Smooth muscle cell (in vitro differentiated cells): ENCODE data around the gene EDEM1. TPM values are rescaled to one million over a fixed set of nuclear protein-coding genes. Genes with fewer than 3 reads are reported as not detected.

Experiments
- DNase-seq: peaks from one replicate; lab custom pipeline; 2025; ENCODE audit not compliant: unreplicated experiment; lab: John Stamatoyannopoulos, UW
- H2AFZ ChIP-seq: fragments of 200-600 bp; sonication (generic); 2 replicates; pipeline ENCODE4 v1.6.0; 2016; ENCODE audit warnings: antibody characterized with exemption, low read depth, mild to moderate bottlenecking
- H3F3A ChIP-seq: fragments of 200-600 bp; sonication (generic); 2 replicates; pipeline ENCODE4 v1.6.0; 2017; ENCODE audit warnings: antibody characterized with exemption, low read depth
- H3K27ac ChIP-seq: fragments of 200-600 bp; sonication (generic); 2 replicates; pipeline ENCODE4 v1.5.1; 2016; ENCODE audit warnings: low read depth, mild to moderate bottlenecking
- H3K27me3 ChIP-seq: fragments of 200-600 bp; sonication (generic); 2 replicates; pipeline ENCODE4 v1.6.1; 2016; ENCODE audit warnings: low read depth, mild to moderate bottlenecking
- H3K36me3 ChIP-seq: fragments of 200-600 bp; sonication (generic); 2 replicates; pipeline ENCODE4 v1.5.1; 2016; ENCODE audit warnings: low read depth
- H3K4me1 ChIP-seq: fragments of 200-600 bp; sonication (generic); 2 replicates; pipeline ENCODE4 v1.5.1; 2016; ENCODE audit warnings: low read depth
- H3K4me2 ChIP-seq: fragments of 200-600 bp; sonication (generic); 2 replicates; pipeline ENCODE4 v1.6.0; 2016; ENCODE audit warnings: mild to moderate bottlenecking
- H3K4me3 ChIP-seq: fragments of 200-600 bp; sonication (generic); 2 replicates; pipeline ENCODE4 v1.5.1; 2016; ENCODE audit warnings: mild to moderate bottlenecking
- H3K79me2 ChIP-seq: fragments of 200-600 bp; sonication (generic); 2 replicates; pipeline ENCODE4 v1.6.0; 2016; ENCODE audit warnings: low read depth, mild to moderate bottlenecking
- H3K9ac ChIP-seq: fragments of 200-600 bp; sonication (generic); 2 replicates; pipeline ENCODE4 v1.6.0; 2016; ENCODE audit warnings: low read depth
- H3K9me3 ChIP-seq: fragments of 200-600 bp; sonication (generic); replicated peaks from 2 replicates; pipeline ENCODE4 v1.5.1; 2016; ENCODE audit warnings: low read depth
- H4K20me1 ChIP-seq: fragments of 200-600 bp; sonication (generic); 2 replicates; pipeline ENCODE4 v1.6.0; 2016; ENCODE audit warnings: low read depth
- CTCF ChIP-seq: fragments of 200-600 bp; sonication (generic); IDR thresholded peaks from 2 replicates; pipeline ENCODE4 v1.5.1; 2017; ENCODE audit warnings: borderline replicate concordance, mild to moderate bottlenecking, antibody characterized with exemption; ENCODE audit not compliant: insufficient read depth, poor library complexity, severe bottlenecking
- WGBS: methylation state at CpG from one replicate; pipeline ENCODE4 v1.1.7; 2016; ENCODE audit warnings: low lambda C conversion rate; 5-methylcytosine and 5-hydroxymethylcytosine counted together
- polyA plus RNA-seq: library from polyadenylated mRNA; unstranded; fragments of >200 nt; fragmentation: Nextera tagmentation; extraction: Ambion mirVana; gene quantifications from 2 replicates; pipeline ENCODE4 v1.2.1, GENCODE V29; 2016
- total RNA-seq: library from RNA; depleted of rRNA; stranded (reverse); fragments of >200 nt; gene quantifications from 2 replicates; pipeline ENCODE4 v1.2.3, GENCODE V29; 2014

The EDEM1 gene
- total and polyA plus RNA-seq, 2 experiments from 2014 or later, result 29.0 to 43.6 TPM

- H3K79me2 ChIP-seq, result no peaks in the 10 kb centered on the region
- no peak overlapping the region for H3K27ac ChIP-seq
- H3K27me3 ChIP-seq, result peaks cover 7% of the 10 kb centered on the region
- H2AFZ ChIP-seq, result no peak overlapping the region
- 69% methylated on average over 2 of the region's 2 CpGs for WGBS
- DNase-seq, result no peak
- H3K9ac ChIP-seq, result no peak overlapping the region
- H3K4me3 ChIP-seq, result no peak overlapping the region
- no peaks in the 10 kb centered on the region for H3K9me3 ChIP-seq
- H3F3A ChIP-seq, result no peaks in the 10 kb centered on the region
- no peak for TF ChIP-seq CTCF
- no peaks in the 10 kb centered on the region for H3K4me1 ChIP-seq
- H3K4me2 ChIP-seq, result no peak overlapping the region
- no peaks in the 10 kb centered on the region for H4K20me1 ChIP-seq
- H3K36me3 ChIP-seq, result no peaks in the 10 kb centered on the region
Measured at GRCh38 chr3:5231487-5231886, 44.0 kb downstream of the EDEM1 start.

DNA sequence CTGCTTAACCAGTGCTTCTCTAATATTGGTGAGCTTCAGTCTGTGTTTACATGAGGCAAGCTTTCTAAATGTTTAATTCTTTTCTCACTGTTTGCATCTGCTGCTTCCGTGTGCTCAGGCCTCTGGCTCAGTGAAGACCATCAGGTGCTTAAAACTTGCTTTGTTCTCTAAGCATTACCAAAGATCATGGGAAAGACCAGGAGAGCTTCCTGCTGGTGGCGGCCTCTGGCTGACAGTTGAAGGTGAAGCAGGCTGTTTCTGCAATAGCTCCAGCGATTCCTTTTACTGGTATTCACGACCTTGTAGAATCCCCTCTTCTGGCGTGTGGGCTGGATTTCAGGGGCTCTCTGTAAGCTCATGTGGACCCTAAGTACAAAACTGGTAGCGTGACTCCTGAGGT, 45.1 kb downstream of the EDEM1 start:
- Histone ChIP-seq H3K9ac (no peak overlapping the region), H3K4me3 (no peak overlapping the region), H3F3A (no peaks in the 10 kb centered on the region), H3K4me2 (no peak overlapping the region), H3K79me2 (no peaks in the 10 kb centered on the region), H4K20me1 (no peaks in the 10 kb centered on the region), H3K36me3 (no peaks in the 10 kb centered on the region), H3K27ac (no peak overlapping the region), H2AFZ (no peak overlapping the region), H3K9me3 (no peaks in the 10 kb centered on the region), H3K27me3 (peaks cover 7% of the 10 kb centered on the region), H3K4me1 (no peaks in the 10 kb centered on the region)
- WGBS, result 62% methylated on average over 6 of the region's 6 CpGs
- TF ChIP-seq CTCF, result no peak
- no peak for DNase-seq

DNA sequence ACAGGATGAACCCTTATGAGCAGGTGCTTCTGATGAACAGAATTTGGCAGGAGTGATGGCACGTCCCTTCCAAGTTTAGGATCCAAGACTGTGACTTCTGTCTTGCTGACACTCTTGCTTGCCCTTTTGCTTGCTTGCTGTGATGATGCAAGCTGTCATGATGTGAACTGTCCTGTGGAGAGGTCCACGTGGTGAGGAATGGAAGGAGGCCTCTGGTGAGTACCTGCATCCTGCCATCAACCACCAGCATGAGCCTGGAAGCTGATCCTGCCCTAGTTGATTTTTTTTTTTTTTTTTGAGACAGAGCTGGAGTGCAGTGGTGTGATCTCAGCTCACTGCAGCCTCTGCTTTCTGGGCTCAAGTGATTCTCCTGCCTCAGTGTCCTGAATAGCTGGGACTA, 45.5 kb downstream of the EDEM1 start:
- H3K36me3 ChIP-seq, result no peaks in the 10 kb centered on the region
- no peak overlapping the region for H3K27ac ChIP-seq
- no peak for TF ChIP-seq CTCF
- no peak overlapping the region for H3K9ac ChIP-seq
- H3K27me3 ChIP-seq, result peaks cover 7% of the 10 kb centered on the region
- no peaks in the 10 kb centered on the region for H3K9me3 ChIP-seq
- H3K4me3 ChIP-seq, result no peak overlapping the region
- no peak overlapping the region for H2AFZ ChIP-seq
- no peaks in the 10 kb centered on the region for H3K4me1 ChIP-seq
- no peaks in the 10 kb centered on the region for H4K20me1 ChIP-seq
- 83% methylated on average over 2 of the region's 2 CpGs for WGBS
- H3K79me2 ChIP-seq, result no peaks in the 10 kb centered on the region
- H3K4me2 ChIP-seq, result no peak overlapping the region
- no peaks in the 10 kb centered on the region for H3F3A ChIP-seq
- no peak for DNase-seq

DNA sequence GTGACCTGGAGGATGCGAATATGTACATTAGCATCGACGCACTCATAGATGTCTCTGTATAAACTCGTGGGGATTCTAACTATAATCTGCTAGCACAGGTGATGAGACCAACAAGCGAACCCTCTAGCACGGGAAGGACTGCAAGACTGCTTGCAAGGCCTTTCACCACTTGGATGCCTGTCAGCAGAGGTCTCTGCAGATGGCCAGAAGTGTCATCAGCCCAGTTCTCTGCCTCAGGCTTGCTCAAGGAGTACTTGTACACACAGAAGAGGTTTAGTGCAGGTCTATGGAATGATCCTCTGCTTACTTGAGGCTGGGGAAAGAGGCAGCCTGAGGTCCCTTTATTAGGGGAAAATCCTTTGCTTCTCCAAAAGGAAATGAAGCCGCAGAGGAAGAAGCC, 48.1 kb downstream of the EDEM1 start:
- no peak overlapping the region for H3K9ac ChIP-seq
- no peak for TF ChIP-seq CTCF
- 89% methylated on average over 7 of the region's 7 CpGs for WGBS
- H3K36me3 ChIP-seq, result no peaks in the 10 kb centered on the region
- peaks cover 7% of the 10 kb centered on the region for H3K27me3 ChIP-seq
- H3K79me2 ChIP-seq, result no peaks in the 10 kb centered on the region
- H4K20me1 ChIP-seq, result no peaks in the 10 kb centered on the region
- no peaks in the 10 kb centered on the region for H3F3A ChIP-seq
- H3K27ac ChIP-seq, result no peak overlapping the region
- DNase-seq, result no peak
- no peak overlapping the region for H3K4me2 ChIP-seq
- no peaks in the 10 kb centered on the region for H3K4me1 ChIP-seq
- no peak overlapping the region for H2AFZ ChIP-seq
- H3K9me3 ChIP-seq, result no peaks in the 10 kb centered on the region
- no peak overlapping the region for H3K4me3 ChIP-seq
